GM23338 (cell line): Measurements from ENCODE around the gene LYST. TPM values are rescaled to one million over a fixed set of nuclear protein-coding genes. Genes with fewer than 3 reads are reported as not detected.

Source experiments
- ATAC-seq: fragments of 200-7000 bp; cut with Tn5 transposase; 3 replicates; pipeline ENCODE4 v1.9.1; 2020
- DNase-seq: peaks from one replicate; pipeline ENCODE4 v3.0.0-alpha.2; 2015; ENCODE audit warnings: low spot score
- H2AFZ ChIP-seq: fragments of 200-600 bp; sonication (generic); 2 replicates; pipeline ENCODE4 v1.8.0; 2016; ENCODE audit warnings: antibody characterized with exemption, mild to moderate bottlenecking, moderate library complexity
- H3F3A ChIP-seq: fragments of 200-600 bp; sonication (generic); replicated peaks from 2 replicates; pipeline ENCODE4 v1.8.0; 2017; ENCODE audit warnings: antibody characterized with exemption, mixed run types, low read depth
- H3K27ac ChIP-seq: fragments of 200-600 bp; sonication (generic); 2 replicates; pipeline ENCODE4 v1.6.1; 2016; ENCODE audit warnings: low read depth
- H3K27me3 ChIP-seq: fragments of 200-600 bp; sonication (generic); 2 replicates; pipeline ENCODE4 v1.8.0; 2016; ENCODE audit warnings: mild to moderate bottlenecking, mixed run types, moderate library complexity; ENCODE audit not compliant: insufficient read depth
- H3K36me3 ChIP-seq: fragments of 200-600 bp; sonication (generic); 2 replicates; pipeline ENCODE4 v1.8.0; 2016; ENCODE audit warnings: mild to moderate bottlenecking; ENCODE audit not compliant: insufficient read depth
- H3K4me1 ChIP-seq: fragments of 200-600 bp; sonication (generic); 2 replicates; pipeline ENCODE4 v1.8.0; 2016; ENCODE audit warnings: mild to moderate bottlenecking, moderate library complexity; ENCODE audit not compliant: insufficient read depth
- H3K4me2 ChIP-seq: fragments of 200-600 bp; sonication (generic); 2 replicates; pipeline ENCODE4 v1.7.1; 2017; ENCODE audit warnings: mixed run types
- H3K4me3 ChIP-seq: fragments of 200-600 bp; sonication (generic); 2 replicates; pipeline ENCODE4 v1.6.1; 2016; ENCODE audit warnings: mixed run types
- H3K79me2 ChIP-seq: fragments of 200-600 bp; sonication (generic); replicated peaks from 2 replicates; pipeline ENCODE4 v1.8.0; 2017; ENCODE audit warnings: mild to moderate bottlenecking; ENCODE audit not compliant: insufficient read depth
- H3K9me2 ChIP-seq: fragments of 200-600 bp; sonication (generic); 2 replicates; pipeline ENCODE4 v1.8.0; 2017; ENCODE audit not compliant: insufficient read depth
- H4K20me1 ChIP-seq: fragments of 200-600 bp; sonication (generic); replicated peaks from 2 replicates; pipeline ENCODE4 v1.8.0; 2017; ENCODE audit warnings: mild to moderate bottlenecking; ENCODE audit not compliant: insufficient read depth
- H3K27ac Mint-ChIP-seq: 2 replicates; pipeline ENCODE4 v1.8.0; 2020; ENCODE audit warnings: inconsistent platforms, mild to moderate bottlenecking, moderate library complexity, mixed read lengths
- H3K27me3 Mint-ChIP-seq: 3 replicates; pipeline ENCODE4 v1.8.0; 2022; ENCODE audit warnings: low read depth, mild to moderate bottlenecking, moderate library complexity, mixed read lengths, inconsistent platforms; ENCODE audit not compliant: insufficient read depth, poor library complexity
- H3K36me3 Mint-ChIP-seq: 3 replicates; pipeline ENCODE4 v1.8.0; 2021; ENCODE audit warnings: low read depth, mild to moderate bottlenecking, inconsistent platforms, moderate library complexity, mixed read lengths
- H3K4me1 Mint-ChIP-seq: 3 replicates; pipeline ENCODE4 v1.8.0; 2020; ENCODE audit warnings: mild to moderate bottlenecking, inconsistent platforms, mixed read lengths
- H3K4me3 Mint-ChIP-seq: 3 replicates; pipeline ENCODE4 v1.8.0; 2021; ENCODE audit warnings: moderate library complexity, mild to moderate bottlenecking, inconsistent platforms, mixed read lengths
- H3K9me3 Mint-ChIP-seq: 3 replicates; pipeline ENCODE4 v1.8.0; 2020; ENCODE audit warnings: moderate library complexity, mild to moderate bottlenecking, inconsistent platforms, mixed read lengths
- CREB1 ChIP-seq: fragments of 250-450 bp; sonication (Bioruptor Pico); IDR thresholded peaks from 2 replicates; pipeline ENCODE4 v1.5.0; 2020; ENCODE audit warnings: low read depth, mild to moderate bottlenecking, moderate library complexity
- ETS1 ChIP-seq: IDR thresholded peaks from 2 replicates; pipeline ENCODE4 v1.6.1; 2016; ENCODE audit warnings: antibody characterized with exemption
- EZH2 ChIP-seq: fragments of 200-600 bp; sonication (generic); IDR thresholded peaks from one replicate; pipeline ENCODE4 v1.8.0; 2017; ENCODE audit warnings: antibody characterized with exemption, mild to moderate bottlenecking, low read depth; ENCODE audit not compliant: unreplicated experiment
- EZH2phosphoT487 ChIP-seq: fragments of 200-600 bp; sonication (generic); IDR thresholded peaks from one replicate; pipeline ENCODE4 v1.8.1; 2018; ENCODE audit warnings: antibody characterized with exemption; ENCODE audit not compliant: unreplicated experiment
- JUNB ChIP-seq: IDR thresholded peaks from one replicate; pipeline ENCODE4 v1.6.1; 2016; ENCODE audit warnings: antibody characterized with exemption; ENCODE audit not compliant: unreplicated experiment
- NANOG ChIP-seq: IDR thresholded peaks from 2 replicates; pipeline ENCODE4 v1.6.1; 2016; ENCODE audit warnings: antibody characterized with exemption, borderline replicate concordance
- POLR2AphosphoS5 ChIP-seq: IDR thresholded peaks from 2 replicates; pipeline ENCODE4 v1.6.1; 2016; ENCODE audit warnings: antibody characterized with exemption, low read depth
- REST ChIP-seq: IDR thresholded peaks from one replicate; pipeline ENCODE4 v1.6.1; 2018; ENCODE audit warnings: antibody characterized with exemption; ENCODE audit not compliant: unreplicated experiment
- STAT1 ChIP-seq: IDR thresholded peaks from one replicate; pipeline ENCODE4 v1.6.1; 2016; ENCODE audit warnings: antibody characterized with exemption; ENCODE audit not compliant: unreplicated experiment
- ZNF114 ChIP-seq: fragments of 250-450 bp; sonication (Bioruptor Pico); IDR thresholded peaks from 2 replicates; pipeline ENCODE4 v1.5.0; 2020; ENCODE audit warnings: mild to moderate bottlenecking, moderate library complexity
- ZNF331 ChIP-seq: fragments of 250-450 bp; sonication (Bioruptor Pico); IDR thresholded peaks from 2 replicates; pipeline ENCODE4 v1.5.0; 2020; ENCODE audit warnings: low read depth, mild to moderate bottlenecking, moderate library complexity
- polyA plus RNA-seq: library from polyadenylated mRNA; unstranded; fragments of >200 nt; fragmentation: Nextera tagmentation; extraction: Ambion mirVana; gene quantifications from 2 replicates; pipeline ENCODE4 v1.2.1, GENCODE V29; 2016
- total RNA-seq: library from RNA; depleted of rRNA; stranded (reverse); fragments of >200 nt; shearing (Covaris generic); gene quantifications from 2 replicates; pipeline ENCODE4 v1.2.3, GENCODE V29; 2014
- TF ChIP-seq, protein P1 (sequence below): fragments of 250-450 bp; sonication (Bioruptor Pico); IDR thresholded peaks from 2 replicates; pipeline ENCODE4 v1.5.0; 2020; ENCODE audit warnings: mild to moderate bottlenecking, moderate library complexity
- TF ChIP-seq, protein P2 (sequence below), 2 experiments: fragments of 200-600 bp in 1 of 2; sonication (generic) in 1 of 2; conservative IDR thresholded peaks; 2 replicates each; pipeline versions ENCODE4 v1.5.1 to v1.6.1; 2016 to 2017; ENCODE audit warnings: antibody characterized with exemption in 2 of 2, low read depth in 2 of 2, mild to moderate bottlenecking in 2 of 2, moderate library complexity in 1 of 2

The LYST gene
- total and polyA plus RNA-seq, 2 experiments from 2014 or later, result 0.21 to 1.0 TPM

DNA sequence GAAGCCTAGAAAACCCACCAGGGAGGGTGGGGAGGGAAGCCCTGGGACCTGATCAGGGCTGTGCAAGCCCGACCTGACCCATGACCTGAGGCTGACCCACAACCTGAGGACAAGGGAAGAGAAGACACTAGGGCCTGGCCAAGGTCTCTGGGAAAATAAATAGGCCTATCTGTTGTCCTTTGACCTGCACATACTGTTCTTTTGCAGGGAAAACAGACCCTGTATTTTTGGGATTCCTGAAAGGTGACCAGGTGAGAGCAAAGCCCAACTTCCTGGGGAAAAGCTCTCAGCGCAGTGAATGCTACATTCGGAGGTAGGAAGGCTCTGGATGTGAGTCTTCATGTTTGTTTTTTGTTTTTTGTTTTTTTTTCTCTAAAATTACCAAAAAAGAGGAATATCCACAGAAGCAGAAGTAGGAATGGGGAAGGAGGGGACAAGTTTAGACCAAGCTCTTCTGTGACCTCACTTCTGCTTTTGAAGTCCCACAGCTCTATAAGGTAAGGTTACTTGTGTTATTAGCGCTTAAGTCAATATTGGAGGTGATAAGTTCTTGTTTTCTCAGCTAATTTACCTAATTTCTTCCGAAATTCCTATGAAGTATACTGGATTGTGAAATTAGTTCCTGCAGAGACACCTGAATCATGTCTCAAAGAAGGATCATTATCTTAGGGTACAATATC is 26.2 kb upstream of the LYST start:
- H3K4me3 Mint-ChIP-seq, result no peak overlapping the region
- no peaks in the 10 kb centered on the region for H3K27me3 ChIP-seq
- no peaks in the 10 kb centered on the region; the same call in 2 of the 3 replicates for H3K9me3 Mint-ChIP-seq
- no peaks in the 10 kb centered on the region for H3K4me1 ChIP-seq
- peaks cover 3% of the 10 kb centered on the region; the same call in 2 of the 3 replicates for H3K4me1 Mint-ChIP-seq
- H3K27me3 Mint-ChIP-seq, result peaks cover 4% of the 10 kb centered on the region
- H3K4me2 ChIP-seq, result no peak overlapping the region
- DNase-seq (no peak), ATAC-seq (no peak)
- no peaks in the 10 kb centered on the region for H3K79me2 ChIP-seq
- H3K27ac Mint-ChIP-seq, result no peak overlapping the region
- H3F3A ChIP-seq, result no peaks in the 10 kb centered on the region
- no peaks in the 10 kb centered on the region for H4K20me1 ChIP-seq
- no peak overlapping the region for H3K27ac ChIP-seq
- H3K36me3 ChIP-seq, result no peaks in the 10 kb centered on the region
- H3K36me3 Mint-ChIP-seq, result no peaks in the 10 kb centered on the region
- H3K4me3 ChIP-seq, result no peak overlapping the region
- TF ChIP-seq JUNB (no peak), STAT1 (no peak), ZNF114 (CRISPR knock-in tag) (no peak), NANOG (no peak), REST (no peak), EZH2phosphoT487 (no peak), ETS1 (no peak), CREB1 (CRISPR knock-in tag) (no peak), ZNF331 (CRISPR knock-in tag) (no peak), POLR2AphosphoS5 (no peak), EZH2 (no peak)
- TF ChIP-seq, protein P1, sequence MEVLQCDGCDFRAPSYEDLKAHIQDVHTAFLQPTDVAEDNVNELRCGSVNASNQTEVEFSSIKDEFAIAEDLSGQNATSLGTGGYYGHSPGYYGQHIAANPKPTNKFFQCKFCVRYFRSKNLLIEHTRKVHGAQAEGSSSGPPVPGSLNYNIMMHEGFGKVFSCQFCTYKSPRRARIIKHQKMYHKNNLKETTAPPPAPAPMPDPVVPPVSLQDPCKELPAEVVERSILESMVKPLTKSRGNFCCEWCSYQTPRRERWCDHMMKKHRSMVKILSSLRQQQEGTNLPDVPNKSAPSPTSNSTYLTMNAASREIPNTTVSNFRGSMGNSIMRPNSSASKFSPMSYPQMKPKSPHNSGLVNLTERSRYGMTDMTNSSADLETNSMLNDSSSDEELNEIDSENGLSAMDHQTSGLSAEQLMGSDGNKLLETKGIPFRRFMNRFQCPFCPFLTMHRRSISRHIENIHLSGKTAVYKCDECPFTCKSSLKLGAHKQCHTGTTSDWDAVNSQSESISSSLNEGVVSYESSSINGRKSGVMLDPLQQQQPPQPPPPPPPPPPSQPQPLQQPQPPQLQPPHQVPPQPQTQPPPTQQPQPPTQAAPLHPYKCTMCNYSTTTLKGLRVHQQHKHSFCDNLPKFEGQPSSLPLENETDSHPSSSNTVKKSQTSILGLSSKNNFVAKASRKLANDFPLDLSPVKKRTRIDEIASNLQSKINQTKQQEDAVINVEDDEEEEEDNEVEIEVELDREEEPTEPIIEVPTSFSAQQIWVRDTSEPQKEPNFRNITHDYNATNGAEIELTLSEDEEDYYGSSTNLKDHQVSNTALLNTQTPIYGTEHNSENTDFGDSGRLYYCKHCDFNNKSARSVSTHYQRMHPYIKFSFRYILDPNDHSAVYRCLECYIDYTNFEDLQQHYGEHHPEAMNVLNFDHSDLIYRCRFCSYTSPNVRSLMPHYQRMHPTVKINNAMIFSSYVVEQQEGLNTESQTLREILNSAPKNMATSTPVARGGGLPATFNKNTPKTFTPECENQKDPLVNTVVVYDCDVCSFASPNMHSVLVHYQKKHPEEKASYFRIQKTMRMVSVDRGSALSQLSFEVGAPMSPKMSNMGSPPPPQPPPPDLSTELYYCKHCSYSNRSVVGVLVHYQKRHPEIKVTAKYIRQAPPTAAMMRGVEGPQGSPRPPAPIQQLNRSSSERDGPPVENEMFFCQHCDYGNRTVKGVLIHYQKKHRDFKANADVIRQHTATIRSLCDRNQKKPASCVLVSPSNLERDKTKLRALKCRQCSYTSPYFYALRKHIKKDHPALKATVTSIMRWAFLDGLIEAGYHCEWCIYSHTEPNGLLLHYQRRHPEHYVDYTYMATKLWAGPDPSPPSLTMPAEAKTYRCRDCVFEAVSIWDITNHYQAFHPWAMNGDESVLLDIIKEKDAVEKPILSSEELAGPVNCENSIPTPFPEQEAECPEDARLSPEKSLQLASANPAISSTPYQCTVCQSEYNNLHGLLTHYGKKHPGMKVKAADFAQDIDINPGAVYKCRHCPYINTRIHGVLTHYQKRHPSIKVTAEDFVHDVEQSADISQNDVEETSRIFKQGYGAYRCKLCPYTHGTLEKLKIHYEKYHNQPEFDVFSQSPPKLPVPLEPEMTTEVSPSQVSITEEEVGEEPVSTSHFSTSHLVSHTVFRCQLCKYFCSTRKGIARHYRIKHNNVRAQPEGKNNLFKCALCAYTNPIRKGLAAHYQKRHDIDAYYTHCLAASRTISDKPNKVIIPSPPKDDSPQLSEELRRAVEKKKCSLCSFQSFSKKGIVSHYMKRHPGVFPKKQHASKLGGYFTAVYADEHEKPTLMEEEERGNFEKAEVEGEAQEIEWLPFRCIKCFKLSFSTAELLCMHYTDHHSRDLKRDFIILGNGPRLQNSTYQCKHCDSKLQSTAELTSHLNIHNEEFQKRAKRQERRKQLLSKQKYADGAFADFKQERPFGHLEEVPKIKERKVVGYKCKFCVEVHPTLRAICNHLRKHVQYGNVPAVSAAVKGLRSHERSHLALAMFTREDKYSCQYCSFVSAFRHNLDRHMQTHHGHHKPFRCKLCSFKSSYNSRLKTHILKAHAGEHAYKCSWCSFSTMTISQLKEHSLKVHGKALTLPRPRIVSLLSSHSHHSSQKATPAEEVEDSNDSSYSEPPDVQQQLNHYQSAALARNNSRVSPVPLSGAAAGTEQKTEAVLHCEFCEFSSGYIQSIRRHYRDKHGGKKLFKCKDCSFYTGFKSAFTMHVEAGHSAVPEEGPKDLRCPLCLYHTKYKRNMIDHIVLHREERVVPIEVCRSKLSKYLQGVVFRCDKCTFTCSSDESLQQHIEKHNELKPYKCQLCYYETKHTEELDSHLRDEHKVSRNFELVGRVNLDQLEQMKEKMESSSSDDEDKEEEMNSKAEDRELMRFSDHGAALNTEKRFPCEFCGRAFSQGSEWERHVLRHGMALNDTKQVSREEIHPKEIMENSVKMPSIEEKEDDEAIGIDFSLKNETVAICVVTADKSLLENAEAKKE, result no peak
- TF ChIP-seq, protein P2, sequence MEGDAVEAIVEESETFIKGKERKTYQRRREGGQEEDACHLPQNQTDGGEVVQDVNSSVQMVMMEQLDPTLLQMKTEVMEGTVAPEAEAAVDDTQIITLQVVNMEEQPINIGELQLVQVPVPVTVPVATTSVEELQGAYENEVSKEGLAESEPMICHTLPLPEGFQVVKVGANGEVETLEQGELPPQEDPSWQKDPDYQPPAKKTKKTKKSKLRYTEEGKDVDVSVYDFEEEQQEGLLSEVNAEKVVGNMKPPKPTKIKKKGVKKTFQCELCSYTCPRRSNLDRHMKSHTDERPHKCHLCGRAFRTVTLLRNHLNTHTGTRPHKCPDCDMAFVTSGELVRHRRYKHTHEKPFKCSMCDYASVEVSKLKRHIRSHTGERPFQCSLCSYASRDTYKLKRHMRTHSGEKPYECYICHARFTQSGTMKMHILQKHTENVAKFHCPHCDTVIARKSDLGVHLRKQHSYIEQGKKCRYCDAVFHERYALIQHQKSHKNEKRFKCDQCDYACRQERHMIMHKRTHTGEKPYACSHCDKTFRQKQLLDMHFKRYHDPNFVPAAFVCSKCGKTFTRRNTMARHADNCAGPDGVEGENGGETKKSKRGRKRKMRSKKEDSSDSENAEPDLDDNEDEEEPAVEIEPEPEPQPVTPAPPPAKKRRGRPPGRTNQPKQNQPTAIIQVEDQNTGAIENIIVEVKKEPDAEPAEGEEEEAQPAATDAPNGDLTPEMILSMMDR (conservative IDR thresholded peaks at IDR 0.05; ENCODE audit: low read depth in 2 of 2), result no peak
- no peaks in the 10 kb centered on the region for H3K9me2 ChIP-seq
- H2AFZ ChIP-seq, result peak overlapping the region; percentile 47; the same call in 1 of the 2 replicates
